ENCODE measurements around the gene TOP1.

DNA sequence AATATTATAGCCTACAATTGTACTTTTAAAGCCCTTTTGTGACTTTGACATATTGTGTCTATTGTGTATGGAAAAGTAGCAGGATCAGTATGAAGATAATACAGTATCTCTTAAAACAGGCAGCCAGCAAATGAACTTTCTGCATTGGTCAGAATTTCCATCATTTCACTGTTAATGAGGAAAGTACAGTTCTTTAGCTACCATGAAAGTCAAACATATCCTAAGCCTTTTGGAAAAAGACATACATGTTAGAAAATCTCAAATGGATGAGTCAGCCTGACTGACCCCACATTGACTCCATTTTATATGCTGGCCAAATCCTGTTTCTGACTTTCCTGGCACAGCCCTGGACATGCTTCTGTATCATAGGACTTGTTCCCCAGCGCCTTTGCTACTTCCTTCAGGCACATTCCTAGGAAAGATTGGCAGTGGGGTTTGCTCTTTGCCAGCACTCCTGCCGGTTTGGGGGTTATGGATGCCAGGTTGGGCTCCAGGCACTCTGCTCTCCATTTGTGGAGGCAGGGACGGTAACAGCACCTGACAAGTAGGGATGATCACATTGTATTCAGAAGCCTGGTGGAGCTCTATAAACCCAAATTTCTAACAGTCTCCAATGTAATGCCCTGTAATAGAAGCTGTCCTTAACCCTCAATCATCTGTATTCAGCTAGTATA is 43.7 kb downstream of the TOP1 start:
- TF ChIP-seq NRF1 (conservative IDR thresholded peaks at IDR 0.05 in 1 of 2, IDR thresholded peaks at IDR 0.05 in 1 of 2) (no peak), NCOA1 (IDR thresholded peaks at IDR 0.05; ENCODE audit: low read depth) (no peak), EP300 (IDR thresholded peaks at IDR 0.05; ENCODE audit: low read length) (no peak), ZNF253 (CRISPR knock-in tag; conservative IDR thresholded peaks at IDR 0.05) (no peak), TAF1 (IDR thresholded peaks at IDR 0.05; ENCODE audit: control insufficient read depth, extremely low read depth, insufficient read depth, low read length, severe bottlenecking) (no peak), SIX5 (IDR thresholded peaks at IDR 0.05; ENCODE audit: borderline replicate concordance in 1 of 2, insufficient read depth in 1 of 2, low read depth in 1 of 2, low read length in 2 of 2) (no peak), HDAC1 (IDR thresholded peaks at IDR 0.05) (no peak)
- TF ChIP-seq, protein P1, sequence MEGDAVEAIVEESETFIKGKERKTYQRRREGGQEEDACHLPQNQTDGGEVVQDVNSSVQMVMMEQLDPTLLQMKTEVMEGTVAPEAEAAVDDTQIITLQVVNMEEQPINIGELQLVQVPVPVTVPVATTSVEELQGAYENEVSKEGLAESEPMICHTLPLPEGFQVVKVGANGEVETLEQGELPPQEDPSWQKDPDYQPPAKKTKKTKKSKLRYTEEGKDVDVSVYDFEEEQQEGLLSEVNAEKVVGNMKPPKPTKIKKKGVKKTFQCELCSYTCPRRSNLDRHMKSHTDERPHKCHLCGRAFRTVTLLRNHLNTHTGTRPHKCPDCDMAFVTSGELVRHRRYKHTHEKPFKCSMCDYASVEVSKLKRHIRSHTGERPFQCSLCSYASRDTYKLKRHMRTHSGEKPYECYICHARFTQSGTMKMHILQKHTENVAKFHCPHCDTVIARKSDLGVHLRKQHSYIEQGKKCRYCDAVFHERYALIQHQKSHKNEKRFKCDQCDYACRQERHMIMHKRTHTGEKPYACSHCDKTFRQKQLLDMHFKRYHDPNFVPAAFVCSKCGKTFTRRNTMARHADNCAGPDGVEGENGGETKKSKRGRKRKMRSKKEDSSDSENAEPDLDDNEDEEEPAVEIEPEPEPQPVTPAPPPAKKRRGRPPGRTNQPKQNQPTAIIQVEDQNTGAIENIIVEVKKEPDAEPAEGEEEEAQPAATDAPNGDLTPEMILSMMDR (IDR thresholded peaks at IDR 0.05 in 2 of 3, conservative IDR thresholded peaks at IDR 0.05 in 1 of 3; ENCODE audit: insufficient read depth in 2 of 3, low read depth in 1 of 3, low read length in 3 of 3): no peak
- TF ChIP-seq, protein P2, sequence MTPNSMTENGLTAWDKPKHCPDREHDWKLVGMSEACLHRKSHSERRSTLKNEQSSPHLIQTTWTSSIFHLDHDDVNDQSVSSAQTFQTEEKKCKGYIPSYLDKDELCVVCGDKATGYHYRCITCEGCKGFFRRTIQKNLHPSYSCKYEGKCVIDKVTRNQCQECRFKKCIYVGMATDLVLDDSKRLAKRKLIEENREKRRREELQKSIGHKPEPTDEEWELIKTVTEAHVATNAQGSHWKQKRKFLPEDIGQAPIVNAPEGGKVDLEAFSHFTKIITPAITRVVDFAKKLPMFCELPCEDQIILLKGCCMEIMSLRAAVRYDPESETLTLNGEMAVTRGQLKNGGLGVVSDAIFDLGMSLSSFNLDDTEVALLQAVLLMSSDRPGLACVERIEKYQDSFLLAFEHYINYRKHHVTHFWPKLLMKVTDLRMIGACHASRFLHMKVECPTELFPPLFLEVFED (CRISPR knock-in tag; conservative IDR thresholded peaks at IDR 0.05): no peak
- TF ChIP-seq, protein P3, sequence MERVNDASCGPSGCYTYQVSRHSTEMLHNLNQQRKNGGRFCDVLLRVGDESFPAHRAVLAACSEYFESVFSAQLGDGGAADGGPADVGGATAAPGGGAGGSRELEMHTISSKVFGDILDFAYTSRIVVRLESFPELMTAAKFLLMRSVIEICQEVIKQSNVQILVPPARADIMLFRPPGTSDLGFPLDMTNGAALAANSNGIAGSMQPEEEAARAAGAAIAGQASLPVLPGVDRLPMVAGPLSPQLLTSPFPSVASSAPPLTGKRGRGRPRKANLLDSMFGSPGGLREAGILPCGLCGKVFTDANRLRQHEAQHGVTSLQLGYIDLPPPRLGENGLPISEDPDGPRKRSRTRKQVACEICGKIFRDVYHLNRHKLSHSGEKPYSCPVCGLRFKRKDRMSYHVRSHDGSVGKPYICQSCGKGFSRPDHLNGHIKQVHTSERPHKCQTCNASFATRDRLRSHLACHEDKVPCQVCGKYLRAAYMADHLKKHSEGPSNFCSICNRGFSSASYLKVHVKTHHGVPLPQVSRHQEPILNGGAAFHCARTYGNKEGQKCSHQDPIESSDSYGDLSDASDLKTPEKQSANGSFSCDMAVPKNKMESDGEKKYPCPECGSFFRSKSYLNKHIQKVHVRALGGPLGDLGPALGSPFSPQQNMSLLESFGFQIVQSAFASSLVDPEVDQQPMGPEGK (CRISPR knock-in tag; IDR thresholded peaks at IDR 0.05; ENCODE audit: borderline replicate concordance): no peak
